ENCODE measurements around the gene PPM1E.

Gene PPM1E

DNA sequence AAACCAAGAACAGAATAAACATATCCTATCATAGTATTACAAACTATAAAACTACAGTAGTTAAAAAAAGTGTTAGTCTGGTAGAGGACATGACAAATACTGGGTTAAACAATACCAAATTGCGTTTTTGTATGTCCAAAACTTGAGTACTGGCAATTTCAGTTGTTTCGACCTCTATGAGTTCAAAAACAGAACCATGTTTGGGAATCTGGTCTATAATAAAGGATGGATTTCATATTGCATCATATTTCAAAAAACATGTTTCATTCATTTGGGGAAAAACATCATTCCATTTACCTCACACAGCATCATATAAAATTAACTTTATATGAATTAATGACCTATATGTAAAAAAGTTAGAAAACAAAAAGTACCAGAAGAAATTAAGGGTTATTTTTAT, 269.3 kb downstream of the PPM1E start:
- no peak overlapping the region for H3K27ac ChIP-seq
- TF ChIP-seq, protein P1, sequence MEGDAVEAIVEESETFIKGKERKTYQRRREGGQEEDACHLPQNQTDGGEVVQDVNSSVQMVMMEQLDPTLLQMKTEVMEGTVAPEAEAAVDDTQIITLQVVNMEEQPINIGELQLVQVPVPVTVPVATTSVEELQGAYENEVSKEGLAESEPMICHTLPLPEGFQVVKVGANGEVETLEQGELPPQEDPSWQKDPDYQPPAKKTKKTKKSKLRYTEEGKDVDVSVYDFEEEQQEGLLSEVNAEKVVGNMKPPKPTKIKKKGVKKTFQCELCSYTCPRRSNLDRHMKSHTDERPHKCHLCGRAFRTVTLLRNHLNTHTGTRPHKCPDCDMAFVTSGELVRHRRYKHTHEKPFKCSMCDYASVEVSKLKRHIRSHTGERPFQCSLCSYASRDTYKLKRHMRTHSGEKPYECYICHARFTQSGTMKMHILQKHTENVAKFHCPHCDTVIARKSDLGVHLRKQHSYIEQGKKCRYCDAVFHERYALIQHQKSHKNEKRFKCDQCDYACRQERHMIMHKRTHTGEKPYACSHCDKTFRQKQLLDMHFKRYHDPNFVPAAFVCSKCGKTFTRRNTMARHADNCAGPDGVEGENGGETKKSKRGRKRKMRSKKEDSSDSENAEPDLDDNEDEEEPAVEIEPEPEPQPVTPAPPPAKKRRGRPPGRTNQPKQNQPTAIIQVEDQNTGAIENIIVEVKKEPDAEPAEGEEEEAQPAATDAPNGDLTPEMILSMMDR (IDR thresholded peaks at IDR 0.05): no peak
- TF ChIP-seq ZFX (IDR thresholded peaks at IDR 0.05; ENCODE audit: borderline replicate concordance): no peak

DNA sequence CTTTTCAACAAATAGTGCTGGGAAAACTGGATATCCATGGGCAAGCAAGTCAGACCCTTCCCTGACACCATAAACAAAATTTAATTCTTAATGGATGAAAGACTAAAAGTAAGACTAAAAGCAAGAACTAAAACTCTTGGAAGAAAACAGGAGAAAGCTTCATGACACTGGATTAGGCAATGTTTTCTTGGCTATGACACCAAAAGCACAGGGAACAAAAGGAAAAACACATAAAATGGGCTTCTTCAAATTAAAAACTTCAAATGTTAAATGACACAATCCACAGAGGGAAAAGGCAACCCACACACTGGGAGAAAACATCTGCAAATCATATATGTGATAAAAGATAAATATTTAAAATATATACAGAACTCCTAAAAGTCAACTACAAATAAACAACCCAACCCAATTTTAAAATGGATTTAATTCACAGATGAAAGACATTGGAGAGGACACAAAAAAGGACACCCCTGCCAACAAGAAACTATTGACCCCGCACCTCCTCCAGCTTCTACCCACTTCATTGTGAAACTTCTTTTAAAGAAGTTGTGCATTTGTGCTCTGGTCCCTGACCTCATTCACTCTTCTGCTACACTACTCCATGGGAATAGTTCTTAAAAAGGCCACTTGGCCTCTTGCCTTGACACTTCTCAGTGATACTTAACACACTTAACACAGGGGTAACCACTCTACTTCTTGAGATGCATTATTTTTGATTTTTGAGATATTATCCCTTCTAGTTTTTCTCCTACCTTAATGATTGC, 270.7 kb downstream of the PPM1E start:
- TF ChIP-seq, protein P1 (IDR thresholded peaks at IDR 0.05): no peak
- TF ChIP-seq ZFX (IDR thresholded peaks at IDR 0.05; ENCODE audit: borderline replicate concordance): no peak

DNA sequence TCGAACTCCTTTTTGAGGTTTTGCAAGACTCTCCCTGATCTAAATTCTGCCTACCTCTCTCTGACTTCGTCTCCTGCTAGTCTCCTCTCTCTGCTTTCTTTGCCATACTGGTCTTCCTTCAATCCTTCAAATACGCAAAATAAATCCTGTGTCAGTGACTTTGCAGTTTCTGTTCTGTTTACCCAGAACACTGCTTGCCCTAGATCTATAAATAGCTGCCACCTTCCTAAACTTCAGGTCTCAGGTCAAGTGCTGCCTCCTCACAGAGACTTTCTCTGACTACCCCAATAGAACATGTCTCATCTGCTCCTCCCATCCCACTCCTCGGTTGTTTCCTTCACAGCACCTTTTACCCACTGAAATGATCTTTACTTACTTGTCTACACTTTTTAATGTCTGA, 272.1 kb downstream of the PPM1E start:
- no peak for TF ChIP-seq ZFX (IDR thresholded peaks at IDR 0.05; ENCODE audit: borderline replicate concordance)
- TF ChIP-seq, protein P1 (IDR thresholded peaks at IDR 0.05): no peak
- H3K27ac ChIP-seq: peak overlapping the region; percentile 65

More for the DNA sequence above, 270.7 kb downstream of the PPM1E start:
- peak overlapping the region; percentile 65 for H3K27ac ChIP-seq

DNA sequence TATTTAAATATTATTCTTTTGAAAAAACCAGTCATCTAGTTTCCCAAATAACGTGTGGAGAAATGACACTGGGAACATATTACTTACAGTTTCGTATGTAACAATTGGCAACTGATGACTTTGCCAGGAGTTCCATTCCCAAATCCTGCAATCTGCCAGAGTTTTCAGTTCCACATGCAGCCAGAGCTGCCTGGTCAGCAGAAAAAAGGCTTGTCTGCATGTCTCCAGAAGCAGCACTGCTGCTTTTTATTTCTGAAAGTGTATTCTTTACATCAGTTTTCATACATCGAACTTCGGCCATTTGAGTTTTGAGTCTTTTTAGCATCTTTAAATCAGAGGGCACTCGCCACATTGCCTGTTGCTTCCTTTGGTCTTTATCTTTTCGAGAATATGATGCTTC, 272.7 kb downstream of the PPM1E start:
- TF ChIP-seq ZFX (IDR thresholded peaks at IDR 0.05; ENCODE audit: borderline replicate concordance): no peak
- TF ChIP-seq, protein P1 (IDR thresholded peaks at IDR 0.05): no peak
- H3K27ac ChIP-seq: peak overlapping the region; percentile 65

DNA sequence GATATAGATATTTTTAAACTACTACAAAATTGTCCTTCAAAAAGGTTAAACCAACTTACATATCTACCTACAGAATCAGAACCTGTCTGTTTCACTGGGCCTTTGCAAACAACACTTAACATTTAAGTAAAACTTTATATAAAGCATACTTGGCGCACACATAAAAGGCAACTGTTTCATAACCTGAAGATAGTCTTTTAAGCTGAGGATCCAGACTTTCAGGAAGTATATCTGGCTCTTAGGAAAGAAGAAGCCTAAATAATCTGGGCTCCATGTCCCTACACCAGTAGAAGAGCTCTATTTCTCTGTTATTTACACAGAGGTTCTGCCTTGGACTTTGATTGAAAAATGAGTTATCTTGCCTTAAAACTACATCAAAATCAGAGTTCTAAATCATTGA, 275.2 kb downstream of the PPM1E start:
- TF ChIP-seq, protein P1 (IDR thresholded peaks at IDR 0.05): no peak
- no peak for TF ChIP-seq ZFX (IDR thresholded peaks at IDR 0.05; ENCODE audit: borderline replicate concordance)
- no peak overlapping the region for H3K27ac ChIP-seq

Data from 22Rv1 (cell line).